Esophagus squamous epithelium (tissue), 5 donors: ENCODE results near the gene TRPT1. TPM values are rescaled to one million over a fixed set of nuclear protein-coding genes. Genes with fewer than 3 reads are reported as not detected.

Experiments used
- DNase-seq: peaks from one replicate; lab custom pipeline; 2025; lab: John Stamatoyannopoulos, UW
- H3K27ac ChIP-seq, 4 donors: fragments of 200-600 bp; sonication (generic); one replicate each; pipeline ENCODE4 v1.5.1; 2016 to 2019; ENCODE audit warnings: mild to moderate bottlenecking in 1 of 4
- H3K27me3 ChIP-seq, 4 donors: fragments of 200-600 bp; sonication (generic); 1 replicate in 3 of 4; 2 replicates in 1 of 4; pipeline versions ENCODE4 v1.5.1 to v1.6.0; 2017 to 2021; ENCODE audit warnings: antibody characterized with exemption in 1 of 4
- H3K36me3 ChIP-seq, 3 donors: fragments of 200-600 bp; sonication (generic); one replicate each; pipeline ENCODE4 v1.5.1; 2016 to 2019
- H3K4me1 ChIP-seq, 3 donors: fragments of 200-600 bp; sonication (generic); one replicate each; pipeline ENCODE4 v1.5.1; 2017 to 2019
- H3K4me3 ChIP-seq, 4 donors: fragments of 200-600 bp; sonication (generic); 1 replicate in 3 of 4; 2 replicates in 1 of 4; pipeline ENCODE4 v1.5.1; 2016 to 2019; ENCODE audit warnings: mild to moderate bottlenecking in 2 of 4, moderate library complexity in 1 of 4
- H3K9me3 ChIP-seq, 3 donors: fragments of 200-600 bp; sonication (generic); one replicate each; pipeline ENCODE4 v1.5.1; 2016 to 2019
- CTCF ChIP-seq, 6 experiments: fragments of 450-650 bp in 4 of 6; fragments of 200-600 bp in 2 of 6; sonication (generic) in 2 of 6; IDR thresholded peaks; one replicate each; pipeline ENCODE4 v1.5.1; 2016 to 2019; ENCODE audit warnings: antibody characterized with exemption in 6 of 6, mild to moderate bottlenecking in 4 of 6, moderate library complexity in 4 of 6
- POLR2A ChIP-seq, 4 donors: fragments of 450-650 bp; IDR thresholded peaks; one replicate each; pipeline ENCODE4 v1.6.1; 2017; ENCODE audit warnings: antibody characterized with exemption in 4 of 4, mild to moderate bottlenecking in 4 of 4, moderate library complexity in 3 of 4
- WGBS, 2 donors: methylation state at CpG; one replicate each; pipeline ENCODE4 v1.1.5; 2018; 5-methylcytosine and 5-hydroxymethylcytosine counted together
- intact Hi-C: fragments of 100-400 bp; cut with DNase I; formaldehyde crosslinking; loops from one replicate; pipeline ENCODE4 v1.15.0; 2022
- total RNA-seq, 4 donors: library from RNA; depleted of rRNA; stranded (reverse); fragments of >200 nt; gene quantifications; one replicate each; pipeline ENCODE4 v1.1.0, GENCODE V29; 2016
- donor health status: DM: yes; HTN: yes; CAD: no.

The TRPT1 gene
- total RNA-seq, 4 donors from 2014 or later, result 23.9 to 68.7 (median 45.8) TPM

GRCh38 chr11:64261556-64262080 is 35.6 kb upstream of the TRPT1 start:
- peaks cover 51 to 100% (median 55%) of the 10 kb centered on the region in 3 donors for H3K36me3 ChIP-seq
- DNase-seq, result no peak
- no peak overlapping the region for H3K27ac ChIP-seq
- no peak overlapping the region for H3K4me3 ChIP-seq
- H3K4me1 ChIP-seq, result peaks cover under 1 to 17% (median 2%) of the 10 kb centered on the region in 3 donors
- H3K9me3 ChIP-seq, result no peaks in the 10 kb centered on the region
- no peaks in the 10 kb centered on the region for H3K27me3 ChIP-seq
- 88 to 94% methylated on average over 4 to 5 of the region's 18 CpGs for WGBS, 2 donors
- TF ChIP-seq POLR2A (IDR thresholded peaks at IDR 0.05) (no peak), CTCF (IDR thresholded peaks at IDR 0.05) (no peak)
- intact Hi-C loops, result no loop called here

GRCh38 chr11:64260147-64260708 is 34.2 kb upstream of the TRPT1 start:
- WGBS, 2 donors, result 76 to 93% methylated on average over 5 to 6 of the region's 6 CpGs
- H3K4me1 ChIP-seq, result peaks cover 0 to 20% (median 0%) of the 10 kb centered on the region in 3 donors

GRCh38 chr11:64259533-64260067 is 33.6 kb upstream of the TRPT1 start:
- no peak overlapping the region for H3K4me3 ChIP-seq
- H3K36me3 ChIP-seq, result peaks cover 54 to 100% (median 60%) of the 10 kb centered on the region in 3 donors
- intact Hi-C loops, result no loop called here
- H3K4me1 ChIP-seq, result peaks cover 0 to 20% (median 0%) of the 10 kb centered on the region in 3 donors
- WGBS, 2 donors, result 73 to 77% methylated on average over 3 to 4 of the region's 4 CpGs
- no peak for DNase-seq
- no peaks in the 10 kb centered on the region for H3K27me3 ChIP-seq
- H3K27ac ChIP-seq, result no peak overlapping the region
- TF ChIP-seq CTCF (IDR thresholded peaks at IDR 0.05) (no peak), POLR2A (IDR thresholded peaks at IDR 0.05) (no peak)
- H3K9me3 ChIP-seq, result no peaks in the 10 kb centered on the region

More at GRCh38 chr11:64260147-64260708, 34.2 kb upstream of the TRPT1 start:
- intact Hi-C loops, result no loop called here
- Histone ChIP-seq H3K36me3 (peaks cover 56 to 100% (median 59%) of the 10 kb centered on the region in 3 donors), H3K9me3 (no peaks in the 10 kb centered on the region), H3K27ac (no peak overlapping the region), H3K27me3 (no peaks in the 10 kb centered on the region), H3K4me3 (no peak overlapping the region)
- no peak for DNase-seq
- TF ChIP-seq CTCF (IDR thresholded peaks at IDR 0.05) (no peak), POLR2A (IDR thresholded peaks at IDR 0.05) (no peak)

GRCh38 chr11:64258946-64259532 is 33.1 kb upstream of the TRPT1 start:
- H3K9me3 ChIP-seq, result no peaks in the 10 kb centered on the region
- no peak for TF ChIP-seq POLR2A (IDR thresholded peaks at IDR 0.05)
- no peak for TF ChIP-seq CTCF (IDR thresholded peaks at IDR 0.05)
- DNase-seq, result no peak
- peaks cover 51 to 100% (median 59%) of the 10 kb centered on the region in 3 donors for H3K36me3 ChIP-seq
- peaks cover 0 to 24% (median 1%) of the 10 kb centered on the region in 3 donors for H3K4me1 ChIP-seq
- WGBS, 2 donors, result 88 to 90% methylated on average over 15 to 19 of the region's 32 CpGs
- H3K4me3 ChIP-seq, result no peak overlapping the region
- intact Hi-C loops, result no loop called here
- H3K27me3 ChIP-seq, result no peaks in the 10 kb centered on the region
- no peak overlapping the region for H3K27ac ChIP-seq

- peaks cover 44 to 96% (median 52%) of the 10 kb centered on the region in 3 donors for H3K36me3 ChIP-seq
- no peaks in the 10 kb centered on the region for H3K27me3 ChIP-seq
- TF ChIP-seq POLR2A (IDR thresholded peaks at IDR 0.05) (no peak), CTCF (IDR thresholded peaks at IDR 0.05) (no peak)
- no peak overlapping the region for H3K27ac ChIP-seq
- 85 to 90% methylated on average over 10 to 12 of the region's 24 CpGs for WGBS, 2 donors
- H3K4me3 ChIP-seq, result no peak overlapping the region
- DNase-seq, result no peak
- no peaks in the 10 kb centered on the region for H3K9me3 ChIP-seq
- peaks cover 4 to 31% (median 8%) of the 10 kb centered on the region in 3 donors for H3K4me1 ChIP-seq
- intact Hi-C loops, result no loop called here
Observed at GRCh38 chr11:64258356-64258755, 32.4 kb upstream of the TRPT1 start.
